GM13976 (cell line): ENCODE measurements around the gene MARCO.

ENCODE experiments used
- DNase-seq: peaks from one replicate; pipeline ENCODE4 v3.0.0; 2012; ENCODE audit warnings: low spot score
- CTCF ChIP-seq: IDR thresholded peaks from 2 replicates; pipeline ENCODE4 v1.5.1; 2012; ENCODE audit warnings: borderline replicate concordance, mild to moderate bottlenecking; ENCODE audit not compliant: insufficient read depth; ENCODE audit errors: extremely low read depth, missing control alignments, control extremely low read depth
- in situ Hi-C: fragments of 300-500 bp; cut with MboI; formaldehyde crosslinking; loops from one replicate; pipeline ENCODE4 v1.12.0; 2022; ENCODE audit warnings: low sequenced_read_pairs, mixed read lengths, inconsistent platforms; ENCODE audit not compliant: unreplicated experiment

The MARCO gene

DNA sequence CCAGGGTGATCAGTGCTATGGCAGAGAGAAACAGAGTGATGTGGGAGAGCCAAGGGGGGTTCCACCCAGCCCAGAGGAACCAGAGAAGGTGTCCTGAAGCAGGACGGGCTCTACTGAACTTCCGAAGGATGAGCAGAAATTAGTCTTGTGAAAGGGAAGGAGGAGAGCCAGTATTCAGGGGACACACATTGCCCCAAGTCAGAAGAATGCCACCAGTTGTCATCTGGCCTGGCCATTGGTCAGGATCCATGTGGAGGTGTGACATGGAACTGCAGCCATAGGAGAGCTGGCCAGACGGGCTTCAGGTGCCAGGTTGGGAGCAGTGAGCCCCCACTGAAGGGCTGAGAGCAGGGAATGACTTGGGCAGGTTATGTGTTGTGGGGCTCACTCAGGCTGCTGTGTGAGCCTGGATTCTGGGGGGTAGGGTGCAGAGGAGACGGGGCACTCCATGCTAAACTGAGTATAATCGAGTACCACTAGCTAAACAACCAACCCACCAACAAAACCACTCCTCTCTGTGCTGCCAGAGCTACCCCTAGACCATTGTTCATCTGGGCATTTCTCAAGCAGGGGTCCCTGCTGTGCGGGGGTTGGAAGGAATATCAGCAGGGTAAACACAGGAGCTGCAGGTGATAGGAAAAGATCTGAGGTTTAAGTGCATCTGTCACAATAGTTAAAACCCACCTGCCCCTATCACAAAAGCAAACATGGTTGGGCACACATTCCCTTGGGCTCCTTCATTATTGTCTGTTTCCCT is 25.3 kb downstream of the MARCO start:
- peak; percentile 2 for DNase-seq
- in situ Hi-C loops: no loop called here
- no peak for TF ChIP-seq CTCF

GRCh38 chr2:118968042-118968441 is 26.0 kb downstream of the MARCO start:
- no peak for TF ChIP-seq CTCF
- DNase-seq: no peak
- in situ Hi-C loops: no loop called here

DNA sequence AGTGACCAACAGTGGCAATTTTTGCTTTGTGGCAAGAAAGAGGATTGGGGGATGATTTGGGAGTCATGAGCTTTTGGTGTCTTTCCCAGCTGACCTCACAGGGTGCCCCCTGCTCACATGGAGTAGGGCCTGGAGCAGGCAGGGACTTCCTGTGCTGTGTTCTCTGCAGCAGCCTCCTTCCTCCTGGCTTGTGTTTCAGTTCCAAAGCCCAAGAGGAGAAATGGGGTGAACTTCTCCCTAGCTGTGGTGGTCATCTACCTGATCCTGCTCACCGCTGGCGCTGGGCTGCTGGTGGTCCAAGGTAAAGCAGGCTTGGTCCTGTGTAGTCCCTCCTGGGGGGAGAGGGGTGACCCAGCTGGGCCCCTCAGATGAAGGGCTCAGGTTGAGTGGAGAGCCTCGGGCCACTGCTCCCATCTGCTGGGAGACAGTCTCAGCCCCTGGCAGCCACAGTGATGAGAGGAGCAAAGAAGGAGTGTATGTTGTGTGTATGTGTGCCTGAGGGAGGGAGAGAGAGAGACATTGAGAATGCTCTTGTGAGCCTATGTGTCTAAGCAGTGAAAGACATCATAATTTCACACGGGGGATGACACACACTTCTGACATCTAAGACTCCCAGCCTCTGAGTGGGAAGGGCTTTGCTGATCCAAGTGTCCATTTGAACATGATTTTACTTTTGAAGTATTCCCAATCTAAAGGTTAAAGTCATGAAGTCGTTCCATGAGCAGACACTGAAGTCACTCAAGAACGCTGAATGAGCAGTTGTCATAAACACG is 27.2 kb downstream of the MARCO start:
- DNase-seq: peak; percentile 3
- TF ChIP-seq CTCF: no peak
- in situ Hi-C loops: no loop called here

GRCh38 chr2:118969734-118970395 is 27.9 kb downstream of the MARCO start:
- peak; percentile 7 for DNase-seq
- in situ Hi-C loops: no loop called here
- no peak for TF ChIP-seq CTCF

GRCh38 chr2:118970396-118971135 is 28.6 kb downstream of the MARCO start:
- DNase-seq: peak; percentile 13
- in situ Hi-C loops: no loop called here
- no peak for TF ChIP-seq CTCF

DNA sequence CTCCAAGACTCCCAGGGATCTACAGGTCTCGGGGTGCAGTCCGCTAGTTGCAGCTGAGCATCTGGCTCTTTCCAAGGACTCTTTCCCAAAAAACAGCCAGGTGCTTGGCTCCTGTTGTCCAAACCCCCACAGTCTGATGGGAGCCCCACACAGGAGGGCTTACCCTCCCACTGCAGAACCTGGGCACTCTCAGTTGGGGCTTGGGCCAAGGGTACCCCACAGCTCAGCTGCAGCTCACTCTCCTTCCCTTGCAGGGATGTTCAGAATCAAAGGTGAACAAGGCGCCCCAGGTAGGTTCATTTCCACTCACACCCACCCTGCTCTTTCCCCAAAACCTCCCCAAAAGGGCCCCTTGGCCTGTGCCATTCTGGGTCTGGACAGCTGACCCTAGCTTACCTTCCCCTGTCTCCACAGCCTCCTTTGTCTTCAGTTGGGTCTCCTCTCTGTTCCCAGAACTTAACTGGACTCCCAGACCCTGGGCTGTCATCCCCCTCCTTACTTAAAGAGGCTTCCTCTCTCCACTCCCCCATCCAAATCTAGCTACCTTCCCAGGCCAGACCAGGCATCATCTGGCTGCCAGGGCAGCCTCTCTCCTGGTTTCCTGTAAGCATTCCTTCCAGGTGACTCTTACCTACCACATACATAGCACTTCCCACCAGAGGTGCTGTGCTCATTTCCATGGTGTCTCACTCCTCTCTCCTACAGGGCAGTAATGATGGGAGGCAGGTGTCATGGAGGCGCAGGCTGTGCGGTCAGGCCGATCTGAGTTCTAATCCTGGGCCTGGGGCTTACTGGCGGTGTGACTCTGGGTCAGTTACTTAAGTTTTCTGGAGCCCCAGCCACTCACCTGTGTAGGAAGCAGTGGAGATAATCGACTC is 29.5 kb downstream of the MARCO start:
- no peak for TF ChIP-seq CTCF
- DNase-seq: peak; percentile 7
- in situ Hi-C loops: no loop called here
